HepG2 (cell line): Measurements from ENCODE around the gene CREBBP. TPM values are rescaled to one million over a fixed set of nuclear protein-coding genes. Genes with fewer than 3 reads are reported as not detected.

Experiments used
- ATAC-seq: fragments of 200-7000 bp; cut with Tn5 transposase; 3 replicates; pipeline ENCODE4 v1.9.1; 2020; ENCODE audit warnings: mild to moderate bottlenecking, moderate library complexity
- BruUV-seq: library from RNA; stranded (reverse); fragments of 400-500 nt; replicated peaks from 2 replicates; lab custom pipeline; 2021; lab: Mats Ljungman, UMichigan
- CTCF ChIA-PET: fragments of 300-600 bp; formaldehyde crosslinking; extraction: SDS; loops from one replicate; lab custom pipeline; 2021; ENCODE audit warnings: low total read pairs, inconsistent platforms, low intra/inter-chr PET ratio; lab: Yijun Ruan, JAX
- POLR2A ChIA-PET: fragments of 350-600 bp; sonication (Branson Sonifier 250); formaldehyde crosslinking; loops from one replicate; lab custom pipeline; 2020; ENCODE audit warnings: antibody characterized with exemption, inconsistent platforms; lab: Yijun Ruan, JAX
- DNase-seq: peaks from one replicate; pipeline ENCODE4 v3.0.0-alpha.2; 2015; ENCODE audit warnings: low spot score
- FAIRE-seq: peaks from 3 replicates; lab custom pipeline; 2011; peaks lifted over from hg19 to GRCh38; lab: Jason Lieb, UNC
- H2AFZ ChIP-seq: one replicate; pipeline ENCODE4 v1.6.1; 2011; ENCODE audit warnings: low read length, inconsistent platforms
- H3K27ac ChIP-seq: fragments of 300-600 bp; 3 replicates; pipeline ENCODE4 v1.8.0; 2011; ENCODE audit warnings: mixed run types, mild to moderate bottlenecking, mixed read lengths, low read length, inconsistent platforms; ENCODE audit not compliant: insufficient read depth; ENCODE audit errors: extremely low read length
- H3K27me3 ChIP-seq, 2 experiments: fragments of 200-600 bp in 1 of 2; 2 replicates in 1 of 2; 3 replicates in 1 of 2; pipeline versions ENCODE4 v1.6.0 to v1.8.0; 2011; ENCODE audit warnings: low read length in 2 of 2, mild to moderate bottlenecking in 2 of 2, moderate library complexity in 2 of 2, inconsistent platforms in 1 of 2; ENCODE audit not compliant: insufficient read depth in 2 of 2, control insufficient read depth in 1 of 2
- H3K36me3 ChIP-seq, 2 experiments: fragments of 200-600 bp in 1 of 2; replicated peaks in 1 of 2; 2 replicates in 1 of 2; 3 replicates in 1 of 2; pipeline versions ENCODE4 v1.5.1 to v1.8.0; 2011; ENCODE audit warnings: low read length in 2 of 2, inconsistent platforms in 1 of 2; ENCODE audit not compliant: insufficient read depth in 2 of 2, control insufficient read depth in 1 of 2
- H3K4me1 ChIP-seq: 2 replicates; pipeline ENCODE4 v1.5.1; 2012; ENCODE audit warnings: low read length, inconsistent platforms; ENCODE audit not compliant: insufficient read depth
- H3K4me2 ChIP-seq: 2 replicates; pipeline ENCODE4 v1.6.0; 2011; ENCODE audit warnings: low read depth, low read length, inconsistent platforms
- H3K4me3 ChIP-seq, 3 experiments: fragments of 200-600 bp in 1 of 3; sonication (generic), shearing (Covaris generic) in 1 of 3; replicated peaks in 1 of 3; 2 replicates each; pipeline ENCODE4 v1.5.1; 2011 to 2016; ENCODE audit warnings: low read length in 3 of 3, inconsistent platforms in 2 of 3, low read depth in 2 of 3, mild to moderate bottlenecking in 2 of 3, control low read depth in 1 of 3, mixed read lengths in 1 of 3; ENCODE audit not compliant: insufficient read depth in 1 of 3
- H3K79me2 ChIP-seq: one replicate; pipeline ENCODE4 v1.6.1; 2011; ENCODE audit warnings: low read length, inconsistent platforms; ENCODE audit not compliant: insufficient read depth
- H3K9ac ChIP-seq: 2 replicates; pipeline ENCODE4 v1.6.0; 2011; ENCODE audit warnings: mild to moderate bottlenecking, low read depth, low read length, inconsistent platforms; ENCODE audit not compliant: insufficient read depth
- H3K9me3 ChIP-seq: 2 replicates; pipeline ENCODE4 v1.5.1; 2012; ENCODE audit warnings: mild to moderate bottlenecking, low read length
- H4K20me1 ChIP-seq: 2 replicates; pipeline ENCODE4 v1.6.0; 2011; ENCODE audit warnings: inconsistent platforms, mild to moderate bottlenecking, low read length, moderate library complexity; ENCODE audit not compliant: insufficient read depth
- CEBPB ChIP-seq: IDR thresholded peaks from 2 replicates; pipeline ENCODE4 v1.6.1; 2011; ENCODE audit warnings: low read depth, low read length, improper control_type of control experiment, borderline replicate concordance
- NFE2L2 ChIP-seq: fragments of 150-350 bp; IDR thresholded peaks from 2 replicates; pipeline ENCODE4 v1.6.1; 2014; ENCODE audit warnings: low read length
- PHB2 ChIP-seq: fragments of 450-650 bp; IDR thresholded peaks from 2 replicates; pipeline ENCODE4 v1.6.1; 2018; ENCODE audit not compliant: partially characterized antibody
- POLR2A ChIP-seq, 2 experiments: IDR thresholded peaks; 2 replicates each; pipeline ENCODE4 v1.6.1; 2011; ENCODE audit warnings: low read depth in 2 of 2, low read length in 2 of 2, mild to moderate bottlenecking in 1 of 2, moderate library complexity in 1 of 2; ENCODE audit not compliant: insufficient read depth in 1 of 2
- YEATS4 ChIP-seq: sonication (generic); formaldehyde crosslinking; IDR thresholded peaks from 2 replicates; pipeline ENCODE4 v1.4.0; 2020; ENCODE audit warnings: missing genetic modification reagents, borderline replicate concordance
- ZNF460 ChIP-seq: sonication (generic); formaldehyde crosslinking; IDR thresholded peaks from 2 replicates; pipeline ENCODE4 v1.5.1; 2020; ENCODE audit warnings: missing genetic modification reagents, mild to moderate bottlenecking, borderline replicate concordance
- ZNF567 ChIP-seq: sonication (generic); formaldehyde crosslinking; IDR thresholded peaks from 2 replicates; pipeline ENCODE4 v1.8.1; 2023; ENCODE audit warnings: mild to moderate bottlenecking, missing genetic modification reagents, borderline replicate concordance
- ZNF687 ChIP-seq: sonication (generic); formaldehyde crosslinking; IDR thresholded peaks from 2 replicates; pipeline ENCODE4 v1.5.1; 2020; ENCODE audit warnings: mild to moderate bottlenecking, missing genetic modification reagents, moderate library complexity
- WGBS: methylation state at CpG from one replicate; pipeline ENCODE4 v1.1.6; 2017; ENCODE audit warnings: low lambda C conversion rate; 5-methylcytosine and 5-hydroxymethylcytosine counted together
- in situ Hi-C: cut with HindIII; loops from 2 replicates; pipeline ENCODE4 v1.10.0; 2017; ENCODE audit warnings: low pct_unique_long_range_greater_than_20kb; ENCODE audit not compliant: extremely low pct_ligation_motif_present
- intact Hi-C: fragments of 100-400 bp; cut with micrococcal nuclease; formaldehyde crosslinking; loops from one replicate; pipeline ENCODE4 v1.10.0; 2022; ENCODE audit not compliant: unreplicated experiment
- polyA plus RNA-seq, 8 experiments: library from polyadenylated mRNA; depleted of rRNA in 3 of 8; stranded (reverse) in 7 of 8; unstranded in 1 of 8; fragments of >200 nt; fragmentation: Illumina TruSeq in 4 of 8; extraction: Trizol in 4 of 8; gene quantifications; 2 replicates each; pipeline versions ENCODE4 v1.2.1 to v1.2.3, GENCODE V29; 2011 to 2016; ENCODE audit warnings: low read depth in 4 of 8, missing spikeins in 1 of 8, mixed read lengths in 1 of 8; ENCODE audit not compliant: insufficient read depth in 1 of 8
- total RNA-seq, 5 experiments: library from RNA; depleted of rRNA; stranded (reverse); fragments of >200 nt; fragmentation: Illumina TruSeq; extraction: Trizol; gene quantifications; 2 replicates each; pipeline ENCODE4 v1.2.3, GENCODE V29; 2016; ENCODE audit warnings: low read depth in 1 of 5

CREBBP gene
- total and polyA plus RNA-seq, 2 of the 13 experiments (the other 11 are each of a cell fraction or from before 2014, with no cell fraction given): 5.3 to 10.4 TPM

GRCh38 chr16:3720418-3720817, 160.1 kb downstream of the CREBBP start:
- BruUV-seq: no TSS peak
- H3K4me1 ChIP-seq: peaks cover 28% of the 10 kb centered on the region
- H3K79me2 ChIP-seq: peaks cover 17% of the 10 kb centered on the region
- H2AFZ ChIP-seq: no peak overlapping the region
- H3K27ac ChIP-seq: no peak overlapping the region
- WGBS: 50% methylated on average over 11 of the region's 11 CpGs
- no peaks in the 10 kb centered on the region for H3K36me3 ChIP-seq
- intact Hi-C loops: no loop called here
- H3K9ac ChIP-seq: no peak overlapping the region
- H3K27me3 ChIP-seq: peaks cover 0 to 2% of the 10 kb centered on the region in 2 experiments; a peak in 1 of 5 replicates
- ATAC-seq (no peak), FAIRE-seq (no peak), DNase-seq (no peak)
- peak overlapping the region; percentile 9; the same call in 1 of the 2 replicates for H3K4me2 ChIP-seq
- no peak for TF ChIP-seq YEATS4 (CRISPR knock-in tag)
- 0 out of 2 replicates have a peak, but pooled peaks have one; percentile 16 for TF ChIP-seq ZNF687
- H3K9me3 ChIP-seq: no peaks in the 10 kb centered on the region
- ChIA-PET CTCF (no interaction called here), POLR2A (interaction anchor here (0.6 to 1.6 kb wide), 2 partner anchors 25 to 129 kb away, joined by 3 read pairs; no protein-coding TSS in a partner anchor)
- no peaks in the 10 kb centered on the region for H4K20me1 ChIP-seq
- no peak overlapping the region for H3K4me3 ChIP-seq
- in situ Hi-C loops: no loop called here

- H3K4me3 ChIP-seq: no peak overlapping the region
Observed at GRCh38 chr16:3718628-3719027, 161.9 kb downstream of the CREBBP start.

More at GRCh38 chr16:3718628-3719027, 161.9 kb downstream of the CREBBP start:
- H3K9me3 ChIP-seq: no peaks in the 10 kb centered on the region
- H3K79me2 ChIP-seq: peaks cover 32% of the 10 kb centered on the region
- no peak overlapping the region for H3K4me2 ChIP-seq
- ChIA-PET CTCF (no interaction called here), POLR2A (interaction anchor here (9.7 kb wide), 1 partner anchor 23 kb away, joined by 144 read pairs; no protein-coding TSS in a partner anchor)
- FAIRE-seq (no peak), ATAC-seq (no peak), DNase-seq (no peak)
- H3K27ac ChIP-seq: no peak overlapping the region
- H2AFZ ChIP-seq: no peak overlapping the region
- TF ChIP-seq CEBPB (peak; percentile 14; the same call in 1 of the 2 replicates), NFE2L2 (no peak), ZNF567 (CRISPR knock-in tag) (no peak), ZNF460 (peak; percentile 89), PHB2 (no peak), POLR2A (IDR thresholded peaks at IDR 0.05; ENCODE audit: insufficient read depth in 1 of 2, low read depth in 2 of 2, low read length in 2 of 2) (0 out of 4 replicates have a peak, but pooled peaks of 1 of the 2 experiments have one; percentile 26)
- H4K20me1 ChIP-seq: no peaks in the 10 kb centered on the region
- H3K9ac ChIP-seq: no peak overlapping the region
- in situ Hi-C loops: no loop called here
- BruUV-seq: no TSS peak
- 92% methylated on average over 10 of the region's 10 CpGs for WGBS
- intact Hi-C loops: no loop called here
- H3K27me3 ChIP-seq: peaks cover 0 to 2% of the 10 kb centered on the region in 2 experiments; a peak in 1 of 5 replicates
- H3K36me3 ChIP-seq: no peaks in the 10 kb centered on the region; a peak in 1 of 5 replicates
- peaks cover 46% of the 10 kb centered on the region for H3K4me1 ChIP-seq
